ENCODE results near the gene ATF7IP.

GRCh38 chr12:14364583-14365271 lies 755 bp upstream of the ATF7IP start:
- no peak for TF ChIP-seq SIN3A (IDR thresholded peaks at IDR 0.05; ENCODE audit: borderline replicate concordance, insufficient read depth, low read length)
- no peak for TF ChIP-seq REST (IDR thresholded peaks at IDR 0.05; ENCODE audit: insufficient read depth in 1 of 2, low read depth in 2 of 2, low read length in 2 of 2)
- TF ChIP-seq POLR2AphosphoS5 (IDR thresholded peaks at IDR 0.05; ENCODE audit: low read depth, low read length), result no peak
